Vagina (tissue), 2 donors: ENCODE measurements around the gene AGFG1. TPM values are rescaled to one million over a fixed set of nuclear protein-coding genes. Genes with fewer than 3 reads are reported as not detected.
A peak's percentile ranks its signal among the peaks of the same experiment; 100 is the strongest.

Experiments
- DNase-seq, 2 donors: peaks; one replicate each; pipeline ENCODE4 v3.0.0-alpha.2; 2017; ENCODE audit errors: extremely low spot score in 2 of 2
- H3K27ac ChIP-seq: fragments of 200-600 bp; sonication (generic); one replicate; pipeline ENCODE4 v1.5.1; 2019
- H3K27me3 ChIP-seq: fragments of 200-600 bp; sonication (generic); one replicate; pipeline ENCODE4 v1.5.1; 2019
- H3K36me3 ChIP-seq, 2 donors: fragments of 200-600 bp; sonication (generic); one replicate each; pipeline ENCODE4 v1.5.1; 2017 to 2019
- H3K4me1 ChIP-seq: fragments of 200-600 bp; sonication (generic); one replicate; pipeline ENCODE4 v1.5.1; 2019
- H3K4me3 ChIP-seq, 2 donors: fragments of 200-600 bp; sonication (generic); 1 replicate in 1 of 2; 2 replicates in 1 of 2; pipeline ENCODE4 v1.5.1; 2016 to 2019
- H3K9me3 ChIP-seq: fragments of 200-600 bp; sonication (generic); one replicate; pipeline ENCODE4 v1.5.1; 2019
- POLR2A ChIP-seq, 2 donors: fragments of 450-650 bp; IDR thresholded peaks; one replicate each; pipeline ENCODE4 v1.6.1; 2017; ENCODE audit warnings: antibody characterized with exemption in 2 of 2, mild to moderate bottlenecking in 2 of 2, moderate library complexity in 2 of 2
- POLR2AphosphoS5 ChIP-seq, 2 donors: sonication (generic); formaldehyde crosslinking; IDR thresholded peaks; one replicate each; pipeline ENCODE4 v1.9.0; 2017; ENCODE audit warnings: antibody characterized with exemption in 2 of 2, mild to moderate bottlenecking in 2 of 2, low read depth in 1 of 2; ENCODE audit not compliant: insufficient read depth in 1 of 2
- intact Hi-C: fragments of 100-400 bp; cut with DNase I; formaldehyde crosslinking; loops from one replicate; pipeline ENCODE4 v1.15.1; 2023
- total RNA-seq: library from RNA; depleted of rRNA; stranded (reverse); fragments of >200 nt; gene quantifications from one replicate; pipeline ENCODE4 v1.2.3, GENCODE V29; 2016
- TF ChIP-seq, protein P1 (sequence below), 3 experiments: fragments of 450-650 bp in 2 of 3; fragments of 200-600 bp in 1 of 3; sonication (generic) in 1 of 3; IDR thresholded peaks; one replicate each; pipeline ENCODE4 v1.5.1; 2017 to 2019; ENCODE audit warnings: antibody characterized with exemption in 3 of 3, mild to moderate bottlenecking in 2 of 3, moderate library complexity in 2 of 3

Gene AGFG1
- total RNA-seq, 1 donor from 2014 or later, result 53.3 TPM

DNA sequence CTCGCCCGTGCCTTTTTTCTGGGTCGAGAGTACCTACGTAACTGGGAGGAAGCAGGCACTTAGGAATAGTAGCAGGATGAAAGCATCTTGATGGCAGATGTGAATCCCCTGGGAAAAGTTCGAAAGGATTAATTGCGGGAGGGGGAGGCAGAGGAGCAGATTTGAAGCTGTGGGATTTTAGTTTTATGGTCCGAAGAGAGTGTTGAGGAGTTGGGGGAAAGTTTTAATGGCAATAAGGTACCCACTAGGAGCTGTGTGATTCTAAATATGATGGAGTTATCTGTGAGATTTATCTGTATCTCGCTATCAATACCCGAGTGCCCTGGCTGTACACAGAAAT lies 1.1 kb downstream of the AGFG1 start:
- TF ChIP-seq POLR2A (IDR thresholded peaks at IDR 0.05) (no peak), POLR2AphosphoS5 (IDR thresholded peaks at IDR 0.05; ENCODE audit: insufficient read depth in 1 of 2, low read depth in 1 of 2) (no peak)
- TF ChIP-seq, protein P1, sequence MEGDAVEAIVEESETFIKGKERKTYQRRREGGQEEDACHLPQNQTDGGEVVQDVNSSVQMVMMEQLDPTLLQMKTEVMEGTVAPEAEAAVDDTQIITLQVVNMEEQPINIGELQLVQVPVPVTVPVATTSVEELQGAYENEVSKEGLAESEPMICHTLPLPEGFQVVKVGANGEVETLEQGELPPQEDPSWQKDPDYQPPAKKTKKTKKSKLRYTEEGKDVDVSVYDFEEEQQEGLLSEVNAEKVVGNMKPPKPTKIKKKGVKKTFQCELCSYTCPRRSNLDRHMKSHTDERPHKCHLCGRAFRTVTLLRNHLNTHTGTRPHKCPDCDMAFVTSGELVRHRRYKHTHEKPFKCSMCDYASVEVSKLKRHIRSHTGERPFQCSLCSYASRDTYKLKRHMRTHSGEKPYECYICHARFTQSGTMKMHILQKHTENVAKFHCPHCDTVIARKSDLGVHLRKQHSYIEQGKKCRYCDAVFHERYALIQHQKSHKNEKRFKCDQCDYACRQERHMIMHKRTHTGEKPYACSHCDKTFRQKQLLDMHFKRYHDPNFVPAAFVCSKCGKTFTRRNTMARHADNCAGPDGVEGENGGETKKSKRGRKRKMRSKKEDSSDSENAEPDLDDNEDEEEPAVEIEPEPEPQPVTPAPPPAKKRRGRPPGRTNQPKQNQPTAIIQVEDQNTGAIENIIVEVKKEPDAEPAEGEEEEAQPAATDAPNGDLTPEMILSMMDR (IDR thresholded peaks at IDR 0.05), result no peak
- H3K4me3 ChIP-seq, result peak overlapping the region; percentile 81 to 100
- no peak for DNase-seq
- no peaks in the 10 kb centered on the region for H3K9me3 ChIP-seq
- intact Hi-C loops, result no loop called here
- no peaks in the 10 kb centered on the region for H3K36me3 ChIP-seq
- no peaks in the 10 kb centered on the region for H3K27me3 ChIP-seq
- H3K27ac ChIP-seq, result peak overlapping the region; percentile 86
- H3K4me1 ChIP-seq, result peaks cover 48% of the 10 kb centered on the region

DNA sequence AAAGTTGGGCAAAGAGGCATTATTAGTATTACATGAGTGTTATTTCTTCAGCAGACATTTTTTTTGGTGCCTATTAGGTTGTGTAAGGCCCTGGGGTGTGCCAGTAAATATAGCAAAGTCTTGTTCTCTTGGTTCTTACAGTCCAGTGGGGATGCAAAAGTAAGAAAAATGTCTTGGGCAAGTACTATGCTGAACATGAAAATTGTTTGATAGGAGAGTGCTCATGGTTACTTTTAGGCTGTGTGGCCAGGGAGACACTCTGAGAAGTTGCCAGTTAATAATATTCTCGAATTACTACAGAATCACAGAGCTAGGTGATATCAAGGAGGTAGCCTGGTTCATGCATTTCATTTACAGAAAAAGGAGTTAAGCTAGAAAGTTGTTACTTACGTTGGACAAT lies 1.9 kb downstream of the AGFG1 start:
- Histone ChIP-seq H3K36me3 (no peaks in the 10 kb centered on the region), H3K27me3 (no peaks in the 10 kb centered on the region), H3K4me3 (peak overlapping the region; percentile 81 to 100), H3K9me3 (no peaks in the 10 kb centered on the region), H3K27ac (no peak overlapping the region), H3K4me1 (peaks cover 50% of the 10 kb centered on the region)
- intact Hi-C loops, result no loop called here
- TF ChIP-seq, protein P1 (IDR thresholded peaks at IDR 0.05), result no peak
- TF ChIP-seq POLR2A (IDR thresholded peaks at IDR 0.05) (no peak), POLR2AphosphoS5 (IDR thresholded peaks at IDR 0.05; ENCODE audit: insufficient read depth in 1 of 2, low read depth in 1 of 2) (no peak)
- no peak for DNase-seq

DNA sequence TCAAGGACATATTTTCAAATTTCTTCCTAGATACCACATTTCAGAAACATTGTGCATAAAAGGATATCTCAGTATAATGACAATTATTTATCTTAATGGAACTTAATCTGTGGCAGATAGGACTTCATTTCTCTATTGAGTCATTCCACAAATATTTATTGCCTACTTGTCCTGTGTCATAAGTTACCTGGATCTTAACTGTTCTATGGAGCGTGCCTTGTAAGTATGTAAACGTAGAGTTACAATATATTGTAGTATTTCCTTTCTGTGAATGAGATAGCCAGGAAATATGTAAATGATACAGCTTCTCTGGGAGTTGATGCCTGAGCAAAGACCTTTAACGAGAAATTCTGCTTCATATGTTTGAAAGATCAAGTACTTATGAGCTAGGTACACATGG lies 2.5 kb downstream of the AGFG1 start:
- no peak overlapping the region for H3K27ac ChIP-seq
- H3K27me3 ChIP-seq, result no peaks in the 10 kb centered on the region
- intact Hi-C loops, result no loop called here
- peak in 1 of 2 donors; percentile 13 for TF ChIP-seq POLR2AphosphoS5 (IDR thresholded peaks at IDR 0.05; ENCODE audit: insufficient read depth in 1 of 2, low read depth in 1 of 2)
- TF ChIP-seq, protein P1 (IDR thresholded peaks at IDR 0.05), result no peak
- DNase-seq, result no peak
- H3K4me1 ChIP-seq, result peaks cover 56% of the 10 kb centered on the region
- no peaks in the 10 kb centered on the region for H3K9me3 ChIP-seq
- H3K36me3 ChIP-seq, result no peaks in the 10 kb centered on the region
- H3K4me3 ChIP-seq, result no peak overlapping the region

DNA sequence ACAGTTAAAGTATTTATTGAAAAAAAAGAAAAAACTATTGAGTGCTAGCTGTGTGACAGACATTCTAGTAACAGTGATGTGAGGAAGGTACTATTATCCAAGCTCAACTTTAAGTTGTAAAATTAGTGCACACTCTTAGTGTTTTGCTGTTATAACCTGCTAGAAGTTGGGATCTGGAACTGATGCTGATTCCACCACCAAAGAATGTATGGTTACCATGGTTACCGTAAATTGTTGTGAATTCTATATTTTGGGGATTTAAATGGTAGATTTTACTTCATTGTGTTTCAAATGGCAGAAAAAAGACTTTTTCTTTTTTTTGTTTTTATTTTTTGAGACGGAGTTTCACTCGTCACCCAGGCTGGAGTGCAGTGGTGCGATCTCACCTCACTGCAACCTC lies 5.3 kb downstream of the AGFG1 start:
- no peak for TF ChIP-seq POLR2A (IDR thresholded peaks at IDR 0.05)
- TF ChIP-seq, protein P1 (IDR thresholded peaks at IDR 0.05), result no peak
- no peak for TF ChIP-seq POLR2AphosphoS5 (IDR thresholded peaks at IDR 0.05; ENCODE audit: insufficient read depth in 1 of 2, low read depth in 1 of 2)
- no peak overlapping the region for H3K4me3 ChIP-seq
- DNase-seq, result no peak
- intact Hi-C loops, result no loop called here
- no peaks in the 10 kb centered on the region for H3K36me3 ChIP-seq
- peaks cover 71% of the 10 kb centered on the region for H3K4me1 ChIP-seq
- H3K27ac ChIP-seq, result no peak overlapping the region
- H3K9me3 ChIP-seq, result no peaks in the 10 kb centered on the region
- no peaks in the 10 kb centered on the region for H3K27me3 ChIP-seq

GRCh38 chr2:227479865-227480475 lies 8.0 kb downstream of the AGFG1 start:
- TF ChIP-seq, protein P1 (IDR thresholded peaks at IDR 0.05), result no peak
- TF ChIP-seq POLR2AphosphoS5 (IDR thresholded peaks at IDR 0.05; ENCODE audit: insufficient read depth in 1 of 2, low read depth in 1 of 2) (no peak), POLR2A (IDR thresholded peaks at IDR 0.05) (no peak)
- H3K27ac ChIP-seq, result no peak overlapping the region
- H3K36me3 ChIP-seq, result no peaks in the 10 kb centered on the region
- intact Hi-C loops, result no loop called here
- peaks cover 71% of the 10 kb centered on the region for H3K4me1 ChIP-seq
- no peak for DNase-seq
- no peaks in the 10 kb centered on the region for H3K9me3 ChIP-seq
- no peaks in the 10 kb centered on the region for H3K27me3 ChIP-seq
- H3K4me3 ChIP-seq, result no peak overlapping the region
